MM.1S (cell line): Measurements from ENCODE around the gene SLC43A3.

Experiments used
- DNase-seq: peaks from one replicate; pipeline ENCODE4 v3.0.0-alpha.2; 2015
- H2AFZ ChIP-seq: fragments of 300-600 bp; sonication (generic); 2 replicates; pipeline ENCODE4 v1.6.0; 2016; ENCODE audit warnings: antibody characterized with exemption, low read length
- H3F3A ChIP-seq: fragments of 300-600 bp; sonication (generic); 2 replicates; pipeline ENCODE4 v1.6.1; 2016; ENCODE audit warnings: mild to moderate bottlenecking, antibody characterized with exemption, low read length, moderate library complexity, mixed read lengths; ENCODE audit not compliant: insufficient read depth
- H3K27ac ChIP-seq: fragments of 300-600 bp; sonication (generic); 2 replicates; pipeline ENCODE4 v1.5.1; 2016; ENCODE audit warnings: mild to moderate bottlenecking, low read length
- H3K27me3 ChIP-seq: fragments of 300-600 bp; sonication (generic); replicated peaks from 2 replicates; pipeline ENCODE4 v1.6.0; 2016; ENCODE audit warnings: low read length; ENCODE audit not compliant: insufficient read depth
- H3K36me3 ChIP-seq: fragments of 300-600 bp; sonication (generic); replicated peaks from 2 replicates; pipeline ENCODE4 v1.6.1; 2016; ENCODE audit warnings: mild to moderate bottlenecking, low read length, mixed read lengths; ENCODE audit not compliant: insufficient read depth
- H3K4me1 ChIP-seq: fragments of 300-600 bp; sonication (generic); 2 replicates; pipeline ENCODE4 v1.6.1; 2016; ENCODE audit warnings: low read length, mixed read lengths
- H3K4me2 ChIP-seq: fragments of 300-600 bp; sonication (generic); 2 replicates; pipeline ENCODE4 v1.6.0; 2016; ENCODE audit warnings: low read depth, low read length
- H3K4me3 ChIP-seq: fragments of 300-600 bp; sonication (generic); 2 replicates; pipeline ENCODE4 v1.5.1; 2016; ENCODE audit warnings: low read length, mixed read lengths
- H3K79me2 ChIP-seq: fragments of 300-600 bp; sonication (generic); 2 replicates; pipeline ENCODE4 v1.6.1; 2016; ENCODE audit warnings: mixed run types, low read length, mixed read lengths
- H3K9ac ChIP-seq: fragments of 300-600 bp; sonication (generic); 2 replicates; pipeline ENCODE4 v1.6.1; 2016; ENCODE audit warnings: low read length, mixed read lengths
- H3K9me2 ChIP-seq: fragments of 300-600 bp; sonication (generic); replicated peaks from 2 replicates; pipeline ENCODE4 v1.6.1; 2016; ENCODE audit warnings: mild to moderate bottlenecking, low read length, mixed read lengths; ENCODE audit not compliant: insufficient read depth
- H3K9me3 ChIP-seq: fragments of 300-600 bp; sonication (generic); replicated peaks from 2 replicates; pipeline ENCODE4 v1.6.1; 2016; ENCODE audit warnings: mild to moderate bottlenecking, low read length, mixed read lengths; ENCODE audit not compliant: insufficient read depth
- H4K20me1 ChIP-seq: fragments of 300-600 bp; sonication (generic); 2 replicates; pipeline ENCODE4 v1.6.1; 2016; ENCODE audit warnings: mild to moderate bottlenecking, low read length, moderate library complexity, mixed read lengths; ENCODE audit not compliant: insufficient read depth
- CTCF ChIP-seq: fragments of 300-600 bp; sonication (generic); IDR thresholded peaks from 2 replicates; pipeline ENCODE4 v1.5.1; 2016; ENCODE audit warnings: antibody characterized with exemption, low read length, mixed read lengths
- EZH2 ChIP-seq: fragments of 300-600 bp; sonication (generic); optimal IDR thresholded peaks from 2 replicates; pipeline ENCODE3; 2017; ENCODE audit warnings: low read depth, mild to moderate bottlenecking, antibody characterized with exemption, low read length, mixed read lengths
- EZH2phosphoT487 ChIP-seq: fragments of 300-600 bp; sonication (generic); IDR thresholded peaks from 2 replicates; pipeline ENCODE4 v1.6.1; 2018; ENCODE audit warnings: antibody characterized with exemption, low read length

The SLC43A3 gene

GRCh38 chr11:57458410-57459163 lies 31.7 kb upstream of the SLC43A3 start:
- peak overlapping the region; percentile 91 for H2AFZ ChIP-seq
- peak overlapping the region; percentile 71 for H3K4me3 ChIP-seq
- no peaks in the 10 kb centered on the region for H4K20me1 ChIP-seq
- TF ChIP-seq CTCF (peak; percentile 83), EZH2phosphoT487 (no peak)
- H3K27me3 ChIP-seq, result peaks cover 13% of the 10 kb centered on the region
- no peaks in the 10 kb centered on the region for H3K79me2 ChIP-seq
- no peaks in the 10 kb centered on the region for H3K36me3 ChIP-seq
- peaks cover 17% of the 10 kb centered on the region for H3K4me1 ChIP-seq
- no peak overlapping the region for H3K27ac ChIP-seq
- DNase-seq, result no peak
- peak overlapping the region; percentile 96 for H3K4me2 ChIP-seq
- H3K9me3 ChIP-seq, result no peaks in the 10 kb centered on the region
- H3K9ac ChIP-seq, result peak overlapping the region; percentile 9; the same call in 1 of the 2 replicates
- H3K9me2 ChIP-seq, result no peaks in the 10 kb centered on the region
- H3F3A ChIP-seq, result 0 out of 2 replicates have a peak, but pooled peaks cover 3% of the 10 kb centered on the region

DNA sequence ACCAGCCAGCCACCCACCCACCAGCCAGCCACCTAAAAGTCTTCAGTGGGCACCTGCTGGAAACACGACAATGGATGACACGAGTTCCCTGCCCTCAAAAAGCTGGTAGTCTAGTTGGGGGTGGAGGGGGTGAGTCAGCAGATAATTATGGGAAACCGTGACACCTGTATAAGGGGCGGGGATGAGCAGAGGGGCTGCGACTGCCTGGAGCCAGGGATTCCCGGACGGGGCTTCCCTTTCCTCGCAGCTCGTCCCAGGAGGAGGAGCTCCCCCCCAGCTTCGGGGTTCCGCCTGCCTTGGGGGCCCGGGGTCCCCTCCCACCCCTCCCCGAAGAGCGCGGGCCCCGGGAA lies 31.1 kb upstream of the SLC43A3 start:
- Histone ChIP-seq H3K9me3 (no peaks in the 10 kb centered on the region), H3K4me2 (peak overlapping the region; percentile 96), H3K79me2 (no peaks in the 10 kb centered on the region), H3K27me3 (peaks cover 13% of the 10 kb centered on the region), H3K9ac (no peak overlapping the region), H4K20me1 (no peaks in the 10 kb centered on the region), H3K4me1 (peaks cover 17% of the 10 kb centered on the region), H3F3A (0 out of 2 replicates have a peak, but pooled peaks cover 3% of the 10 kb centered on the region), H3K9me2 (no peaks in the 10 kb centered on the region), H3K4me3 (no peak overlapping the region), H2AFZ (no peak overlapping the region), H3K27ac (no peak overlapping the region), H3K36me3 (no peaks in the 10 kb centered on the region)
- no peak for TF ChIP-seq EZH2
- TF ChIP-seq EZH2phosphoT487, result no peak
- TF ChIP-seq CTCF, result no peak
- no peak for DNase-seq

DNA sequence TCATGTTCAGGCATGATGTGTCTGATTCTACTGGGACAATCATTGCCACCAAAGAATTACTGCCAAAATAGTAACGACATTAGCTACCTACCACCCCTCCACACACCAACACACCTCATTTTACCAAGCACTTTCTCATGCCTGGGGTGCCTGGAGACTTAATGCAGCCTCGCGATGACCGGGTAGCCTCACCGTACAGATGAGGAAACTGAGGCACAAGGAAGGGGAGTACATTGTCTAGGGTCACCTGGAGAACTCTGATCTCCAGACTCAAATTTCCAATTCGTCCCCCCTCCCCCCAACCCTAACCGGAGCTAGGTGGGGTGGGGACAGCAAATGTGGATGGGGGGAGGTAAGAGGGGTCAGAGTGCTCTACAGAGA lies 30.7 kb upstream of the SLC43A3 start:
- H3K4me2 ChIP-seq, result peak overlapping the region; percentile 96
- H4K20me1 ChIP-seq, result no peaks in the 10 kb centered on the region
- H3K27me3 ChIP-seq, result peaks cover 13% of the 10 kb centered on the region
- H2AFZ ChIP-seq, result peak overlapping the region; percentile 28; the same call in 1 of the 2 replicates
- 0 out of 2 replicates have a peak, but pooled peaks cover 3% of the 10 kb centered on the region for H3F3A ChIP-seq
- H3K9me3 ChIP-seq, result no peaks in the 10 kb centered on the region
- H3K27ac ChIP-seq, result no peak overlapping the region
- H3K79me2 ChIP-seq, result no peaks in the 10 kb centered on the region
- peak overlapping the region; percentile 22; the same call in 1 of the 2 replicates for H3K4me3 ChIP-seq
- no peak for DNase-seq
- no peaks in the 10 kb centered on the region for H3K36me3 ChIP-seq
- TF ChIP-seq EZH2phosphoT487 (no peak), EZH2 (no peak), CTCF (no peak)
- H3K9ac ChIP-seq, result no peak overlapping the region
- H3K9me2 ChIP-seq, result no peaks in the 10 kb centered on the region
- H3K4me1 ChIP-seq, result peaks cover 17% of the 10 kb centered on the region
